Ramos (cell line): ENCODE measurements around the gene SLC5A12.
"Not testable (repeated sequence)": the region's sequence is repeated elsewhere in the genome, so short reads cannot be mapped to it uniquely, and the experiment has no call there.

Experiments used
- in situ Hi-C: fragments of 300-500 bp; cut with MboI; formaldehyde crosslinking; loops from one replicate; pipeline ENCODE4 v1.14.3; 2022; ENCODE audit warnings: low sequenced_read_pairs; ENCODE audit not compliant: unreplicated experiment

The SLC5A12 gene

GRCh38 chr11:26665036-26665435, 56.8 kb downstream of the SLC5A12 start:
- in situ Hi-C loops = no loop called here

GRCh38 chr11:26662916-26663315, 58.9 kb downstream of the SLC5A12 start:
- in situ Hi-C loops = no loop called here

- in situ Hi-C loops = loop anchor here (10.0 kb wide), 1 partner anchor 360 kb away; no protein-coding TSS in a partner anchor
Measured at GRCh38 chr11:26655287-26655686, 66.6 kb downstream of the SLC5A12 start.

- in situ Hi-C loops = loop anchor here (10.0 kb wide), 1 partner anchor 357 kb away; no protein-coding TSS in a partner anchor
Measured at GRCh38 chr11:26651916-26652315, 69.9 kb downstream of the SLC5A12 start.

GRCh38 chr11:26649884-26650283, 72.0 kb downstream of the SLC5A12 start:
- in situ Hi-C loops = loop anchor here (10.0 kb wide), 1 partner anchor 355 kb away; no protein-coding TSS in a partner anchor

- in situ Hi-C loops = not testable (repeated sequence)
Measured at GRCh38 chr11:26643314-26643713, 78.5 kb downstream of the SLC5A12 start.

- in situ Hi-C loops = no loop called here
Measured at GRCh38 chr11:26632691-26633159, 89.1 kb downstream of the SLC5A12 start.

GRCh38 chr11:26626346-26626745, 95.5 kb downstream of the SLC5A12 start:
- in situ Hi-C loops = no loop called here

GRCh38 chr11:26623076-26623659, 98.7 kb downstream of the SLC5A12 start:
- in situ Hi-C loops = no loop called here

GRCh38 chr11:26622181-26622580, 99.7 kb downstream of the SLC5A12 start:
- in situ Hi-C loops = no loop called here

- in situ Hi-C loops = no loop called here
Measured at GRCh38 chr11:26621132-26621531, 100.7 kb downstream of the SLC5A12 start.

- in situ Hi-C loops = no loop called here
Measured at GRCh38 chr11:26620282-26621045, 101.4 kb downstream of the SLC5A12 start.

GRCh38 chr11:26618441-26618840, 103.4 kb downstream of the SLC5A12 start:
- in situ Hi-C loops = no loop called here
